RKO (cell line): ENCODE results near the gene UBE2F.
"Not testable (repeated sequence)": the region's sequence is repeated elsewhere in the genome, so short reads cannot be mapped to it uniquely, and the experiment has no call there.

Source experiments
- DNase-seq: peaks from one replicate; pipeline ENCODE4 v3.0.0-alpha.2; 2016; ENCODE audit warnings: low spot score

UBE2F gene

DNA sequence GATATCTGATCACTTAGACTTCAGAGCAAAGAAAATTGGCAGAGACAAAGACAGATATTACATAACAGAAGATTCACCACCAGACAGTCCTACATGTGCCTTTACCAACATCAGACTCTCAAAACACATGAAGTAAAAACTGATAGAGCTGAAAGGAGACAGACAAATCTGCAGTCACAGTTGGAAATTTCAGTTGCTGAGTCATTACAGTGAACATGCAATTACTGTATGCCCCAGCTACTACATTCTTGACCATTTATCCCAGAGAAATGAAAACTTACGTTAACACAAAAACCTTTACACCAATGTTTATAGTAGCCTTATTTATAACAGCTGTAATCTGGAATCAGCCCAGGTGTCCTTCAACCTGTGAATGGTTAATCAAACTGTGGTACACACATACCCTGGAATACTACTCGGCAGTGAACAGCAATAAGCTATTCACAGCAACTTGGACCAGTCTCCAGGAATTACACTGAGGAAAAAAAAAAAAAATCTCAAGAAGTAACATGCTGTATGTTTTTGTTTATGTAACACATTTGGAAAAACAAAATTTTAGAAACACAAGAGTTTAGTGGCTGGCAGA lies 86.5 kb downstream of the UBE2F start:
- peak; percentile 14 for DNase-seq

DNA sequence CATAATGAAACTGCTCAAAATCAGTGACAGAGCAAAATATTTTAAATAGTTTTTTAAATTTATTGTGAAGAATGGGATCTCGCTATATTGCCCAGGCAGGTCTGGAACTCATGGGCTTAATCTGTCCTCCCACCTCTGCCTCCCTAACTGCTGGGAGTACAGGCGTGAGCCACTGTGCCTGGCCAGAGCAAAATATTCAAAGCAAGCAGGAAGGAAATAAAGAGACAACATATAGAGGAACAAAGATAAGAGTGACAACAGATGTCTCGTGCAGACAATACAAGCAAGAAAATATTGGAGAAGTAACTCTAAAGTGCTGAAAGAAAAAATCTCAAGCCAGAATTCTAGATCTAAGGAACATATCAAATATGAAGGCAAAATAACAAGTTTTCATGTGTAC lies 89.0 kb downstream of the UBE2F start:
- DNase-seq, result no peak

DNA sequence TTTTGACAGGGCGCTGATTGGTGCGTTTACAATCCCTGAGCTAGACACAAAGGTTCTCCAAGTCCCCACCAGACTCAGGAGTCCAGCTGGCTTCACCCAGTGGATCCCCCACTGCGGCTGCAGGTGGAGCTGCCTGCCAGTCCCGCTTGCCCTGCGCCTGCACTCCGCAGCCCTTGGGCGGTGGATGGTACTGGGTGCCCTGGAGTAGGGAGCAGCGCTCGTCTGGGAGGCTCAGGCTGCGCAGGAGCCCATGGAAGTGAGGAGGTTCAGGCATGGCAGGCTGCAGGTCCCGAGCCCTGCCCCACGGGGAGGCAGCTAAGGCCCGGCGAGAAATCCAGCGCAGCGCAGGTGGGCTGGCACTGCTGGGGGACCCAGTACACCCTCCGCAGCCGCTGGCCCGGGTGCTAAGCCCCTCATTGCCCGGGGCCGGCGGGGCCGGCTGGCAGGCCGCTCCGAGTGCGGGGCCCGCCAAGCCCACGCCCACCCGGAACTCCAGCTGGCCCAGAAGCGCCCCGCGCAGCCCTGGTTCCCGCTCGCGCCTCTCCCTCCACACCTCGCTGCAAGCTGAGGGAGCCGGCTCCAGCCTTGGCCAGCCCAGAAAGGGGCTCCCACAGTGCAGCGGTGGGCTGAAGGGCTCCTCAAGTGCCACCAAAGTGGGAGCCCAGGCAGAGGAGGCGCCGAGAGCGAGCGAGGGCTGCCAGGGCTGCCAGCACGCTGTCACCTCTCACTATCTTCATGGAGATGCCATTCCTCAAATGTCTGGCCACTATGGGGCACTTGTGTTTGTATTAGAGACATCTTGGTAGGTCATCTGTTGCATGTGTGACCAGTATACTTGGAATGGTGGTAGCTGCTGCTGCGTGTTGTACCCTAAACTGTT lies 91.1 kb downstream of the UBE2F start:
- not testable (repeated sequence) for DNase-seq

DNA sequence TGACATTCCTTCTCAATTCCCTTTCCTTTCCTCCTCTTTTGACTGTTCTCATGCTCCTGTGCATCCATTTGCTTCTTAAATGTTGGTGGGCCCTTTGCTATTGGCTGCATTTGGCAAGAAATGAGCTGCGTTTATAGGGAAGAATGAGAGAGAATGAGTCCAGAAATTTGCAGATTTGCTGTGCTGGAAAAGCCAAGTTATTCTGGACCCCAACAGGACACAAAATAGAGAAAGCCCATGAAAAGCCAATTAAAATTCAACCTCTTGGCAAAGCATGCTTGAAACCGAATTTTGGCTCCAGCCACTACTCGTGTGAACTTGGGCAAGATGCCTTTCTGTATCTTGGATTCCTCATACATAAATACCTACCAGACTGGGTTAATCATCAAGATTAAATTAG lies 92.7 kb downstream of the UBE2F start:
- DNase-seq, result no peak

DNA sequence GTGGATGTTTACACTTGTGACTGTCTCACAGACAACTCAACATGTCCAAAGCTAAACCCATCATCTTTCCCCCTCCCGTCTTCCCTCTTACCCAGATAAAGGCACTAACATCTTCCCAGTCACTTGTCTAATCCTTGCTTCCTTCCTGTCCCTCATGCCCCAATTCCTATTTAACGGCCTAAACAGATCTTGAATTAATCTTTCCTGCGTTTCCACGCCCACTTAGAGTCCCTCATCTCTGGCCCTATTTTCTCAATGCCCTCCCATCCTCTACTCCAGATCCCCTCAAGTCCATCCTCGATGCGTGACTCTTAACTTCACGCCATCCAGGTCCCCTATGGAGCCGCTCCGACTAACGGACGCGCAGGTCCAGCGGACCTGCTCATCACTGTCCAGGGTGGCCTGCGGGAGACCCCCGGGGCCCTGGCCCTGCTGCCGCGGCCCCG lies 93.3 kb downstream of the UBE2F start:
- DNase-seq, result peak; percentile 36

DNA sequence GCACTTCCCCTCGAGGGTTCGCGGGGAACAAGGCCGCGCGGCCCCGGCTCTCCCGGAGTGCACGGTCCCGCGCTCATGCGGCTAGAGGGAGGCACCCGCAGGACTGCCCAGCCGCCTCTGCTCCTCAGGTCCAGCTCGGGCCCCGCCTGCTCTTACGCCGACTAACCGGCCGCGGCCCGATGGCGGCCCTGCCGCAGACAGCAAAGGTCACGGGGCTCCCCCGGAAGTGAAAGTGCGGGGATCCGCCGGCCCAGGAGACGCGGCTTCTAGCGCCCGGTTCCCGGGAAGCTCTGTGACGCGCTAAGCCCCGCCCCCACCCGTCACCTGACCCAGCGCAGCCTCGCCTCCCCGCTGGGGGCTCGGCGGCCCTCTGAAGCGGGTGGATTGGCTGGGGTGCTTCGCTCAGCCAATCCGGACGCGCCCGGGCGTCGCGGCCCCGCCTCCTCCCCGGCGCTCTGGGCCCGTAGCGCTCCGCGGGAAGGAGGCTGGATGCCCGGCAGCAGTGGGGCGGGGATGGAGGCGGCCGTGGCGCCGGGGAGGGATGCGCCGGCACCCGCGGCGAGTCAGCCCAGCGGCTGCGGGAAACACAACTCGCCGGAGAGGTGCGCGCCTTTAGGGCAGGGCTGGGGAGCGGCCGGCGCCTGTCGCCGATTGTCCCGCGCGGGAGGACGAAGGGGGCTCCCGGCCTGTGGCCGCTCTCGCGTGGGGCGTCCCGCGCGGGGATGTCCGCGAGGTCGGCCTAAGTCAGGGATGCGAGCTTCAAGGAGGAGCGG lies 93.9 kb downstream of the UBE2F start, which contains the start of gene SCLY:
SCLY (plus strand) TSS at position 460 of the 773 bp plus-strand sequence; CDS start at position 514, 54 bp downstream.
- DNase-seq, result peak; percentile 95

DNA sequence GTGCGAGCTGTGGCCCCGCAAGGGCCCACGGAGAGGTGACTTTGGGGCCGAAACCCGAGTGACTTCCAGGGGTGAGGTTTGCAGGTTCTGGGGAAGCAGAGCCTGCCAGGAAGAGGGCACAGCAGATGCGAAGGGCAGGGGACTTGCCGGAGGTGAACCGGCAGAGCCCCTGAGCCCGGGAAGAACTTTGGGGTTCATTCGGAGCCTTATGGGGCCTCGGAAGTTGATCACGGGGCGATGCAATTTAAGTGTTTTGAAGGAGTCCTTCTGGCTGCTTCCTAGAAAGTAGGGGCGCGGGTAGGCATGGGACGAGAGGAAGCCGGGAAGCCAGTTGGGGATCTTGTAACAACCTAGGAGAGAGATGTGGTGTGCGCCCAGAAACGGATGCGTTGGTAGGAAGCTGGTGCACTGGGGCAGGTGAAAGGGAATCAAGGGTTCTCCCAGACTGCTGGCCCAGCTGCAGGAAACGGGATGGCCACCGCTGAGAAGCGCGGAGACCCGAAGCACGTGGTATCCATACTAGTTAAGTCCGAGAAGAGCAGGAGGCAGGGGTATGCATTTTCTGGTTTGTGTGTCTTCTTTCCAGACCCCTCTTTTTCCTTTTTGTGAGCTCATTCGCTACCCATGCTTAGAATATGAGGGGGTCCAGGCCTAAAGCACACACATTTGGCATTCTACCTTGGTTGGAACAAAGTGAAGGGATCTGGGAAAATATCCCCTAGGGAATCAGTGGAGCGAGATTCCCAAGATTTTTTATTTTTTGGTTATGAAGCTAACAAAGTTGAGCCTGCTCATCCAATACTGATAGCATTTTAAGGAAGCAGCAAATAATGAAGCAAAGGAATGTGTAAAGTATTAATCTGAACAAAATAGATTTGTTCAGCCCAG lies 94.7 kb downstream of the UBE2F start:
- DNase-seq, result peak; percentile 74

DNA sequence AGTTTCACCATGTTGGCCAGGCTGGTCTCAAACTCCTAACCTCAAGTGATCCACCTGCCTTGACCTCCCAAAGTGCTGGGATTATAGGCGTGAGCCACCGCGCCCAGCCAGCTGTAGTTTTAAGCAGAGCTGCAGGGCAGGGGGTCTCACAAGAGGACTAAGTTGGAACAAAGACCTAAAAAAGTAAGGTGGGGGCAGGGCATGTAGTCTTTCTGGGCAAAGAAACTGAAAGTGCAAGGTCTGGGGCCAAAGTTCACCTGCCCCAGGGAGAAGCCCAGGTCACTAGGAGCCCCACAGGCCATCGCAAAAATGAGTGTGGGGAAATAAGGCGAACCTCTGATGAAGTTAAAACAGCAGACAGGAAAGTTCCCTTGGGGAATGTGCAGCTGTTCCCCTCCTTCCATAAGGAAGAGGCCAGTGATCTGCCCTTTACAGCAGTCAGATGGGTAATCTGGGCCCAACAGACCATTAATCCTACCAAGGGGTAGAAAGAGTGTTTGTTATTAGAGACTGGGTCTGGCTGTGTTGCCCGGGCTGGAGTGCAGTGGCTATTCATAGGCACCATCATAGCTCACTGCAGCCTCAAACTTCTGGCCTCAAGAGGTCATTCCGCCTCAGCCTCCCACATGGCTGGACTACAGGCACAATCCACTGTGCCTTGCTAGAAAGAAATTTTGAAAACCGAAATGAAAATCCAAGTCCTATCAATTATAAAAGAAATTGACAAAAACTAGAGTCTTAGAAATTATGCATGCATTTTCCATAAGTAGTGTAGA lies 96.8 kb downstream of the UBE2F start:
- no peak for DNase-seq

DNA sequence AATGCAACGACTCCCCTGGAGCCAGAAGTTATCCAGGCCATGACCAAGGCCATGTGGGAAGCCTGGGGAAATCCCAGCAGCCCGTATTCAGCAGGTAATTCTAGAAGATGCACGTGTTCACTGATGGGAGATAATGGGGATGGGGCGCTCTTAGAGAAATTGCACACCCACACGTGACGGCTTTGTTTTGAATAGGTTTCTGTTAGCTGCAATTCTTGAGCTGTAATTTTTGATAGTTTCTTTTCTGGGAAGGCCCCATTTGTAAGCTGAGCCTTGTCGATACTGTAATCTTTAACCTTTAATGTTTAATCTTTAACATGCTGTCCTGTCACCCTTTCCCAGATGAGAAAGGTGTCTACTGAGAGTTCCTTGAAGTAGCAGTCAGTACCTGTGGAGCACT lies 97.6 kb downstream of the UBE2F start:
- DNase-seq, result no peak

DNA sequence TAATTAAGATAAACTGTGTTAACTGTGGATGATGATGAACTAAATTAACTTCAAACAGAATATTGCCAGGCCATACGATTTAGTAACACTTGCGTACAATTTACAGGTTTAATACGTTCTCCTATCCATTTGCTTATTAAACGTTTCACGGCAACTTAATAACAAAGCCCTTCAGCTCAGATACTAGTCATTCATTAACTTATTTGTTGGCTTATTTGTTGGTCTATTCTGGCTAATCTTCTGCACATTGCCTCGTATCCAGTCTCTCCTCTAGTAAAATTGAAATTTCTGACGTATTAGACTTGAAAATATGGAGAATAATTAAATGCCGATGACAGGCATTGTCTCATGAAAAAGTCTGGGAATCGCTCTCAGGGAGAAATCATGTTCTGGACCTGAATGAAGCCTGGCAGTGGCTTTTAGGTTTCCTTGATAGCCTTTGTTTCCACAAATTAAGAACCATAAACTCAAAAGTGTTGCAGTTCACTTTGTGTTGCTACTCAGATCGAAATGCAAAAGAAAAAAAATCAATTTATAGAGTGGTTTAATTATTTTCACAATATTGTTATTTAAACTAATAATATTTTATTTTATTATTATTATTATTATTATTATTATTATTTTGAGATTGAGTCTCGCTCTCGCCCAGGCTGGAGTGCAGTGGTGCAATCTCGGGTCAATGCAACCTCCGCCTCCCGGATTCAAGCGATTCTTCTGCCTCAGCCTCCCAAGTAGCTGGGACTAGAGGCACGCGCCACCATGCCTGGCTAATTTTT lies 98.4 kb downstream of the UBE2F start:
- DNase-seq, result no peak

DNA sequence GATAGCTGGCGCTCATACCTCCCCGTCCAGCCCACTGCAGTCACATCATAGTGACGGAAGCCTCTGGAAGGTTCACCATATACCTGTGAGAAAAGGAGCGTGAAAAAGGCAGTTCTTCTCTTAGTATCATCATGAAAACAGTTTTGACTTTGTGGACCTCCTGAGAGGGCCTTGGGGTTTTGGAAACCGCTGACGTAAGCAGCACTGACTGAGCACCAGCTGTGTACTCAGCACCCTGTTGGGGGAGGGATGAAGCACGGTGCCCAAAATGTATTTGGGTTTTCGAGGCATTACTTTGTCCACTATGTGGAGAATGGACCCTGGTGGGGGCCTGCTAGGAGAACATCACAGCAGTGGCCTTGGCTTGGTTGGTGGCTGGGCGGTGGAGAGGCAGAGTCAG lies 99.4 kb downstream of the UBE2F start:
- no peak for DNase-seq

DNA sequence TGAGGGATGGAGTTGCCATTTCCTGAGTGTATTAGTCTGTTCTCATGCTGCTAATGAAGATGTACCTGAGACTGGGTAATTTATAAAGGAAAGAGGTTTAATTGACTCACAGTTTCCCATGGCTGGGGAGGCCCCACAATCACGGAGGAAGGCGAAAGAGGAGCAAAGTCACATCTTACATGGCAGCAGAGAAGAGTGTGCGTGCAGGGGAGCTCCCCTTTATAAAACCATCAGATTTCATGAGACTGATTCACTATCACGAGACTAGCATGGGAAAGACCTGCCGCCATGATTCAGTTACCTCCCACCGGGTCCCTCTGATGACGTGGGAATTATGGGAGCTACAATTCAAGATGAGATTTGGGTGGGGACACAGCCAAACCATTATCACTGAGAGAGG lies 99.9 kb downstream of the UBE2F start:
- not testable (repeated sequence) for DNase-seq

DNA sequence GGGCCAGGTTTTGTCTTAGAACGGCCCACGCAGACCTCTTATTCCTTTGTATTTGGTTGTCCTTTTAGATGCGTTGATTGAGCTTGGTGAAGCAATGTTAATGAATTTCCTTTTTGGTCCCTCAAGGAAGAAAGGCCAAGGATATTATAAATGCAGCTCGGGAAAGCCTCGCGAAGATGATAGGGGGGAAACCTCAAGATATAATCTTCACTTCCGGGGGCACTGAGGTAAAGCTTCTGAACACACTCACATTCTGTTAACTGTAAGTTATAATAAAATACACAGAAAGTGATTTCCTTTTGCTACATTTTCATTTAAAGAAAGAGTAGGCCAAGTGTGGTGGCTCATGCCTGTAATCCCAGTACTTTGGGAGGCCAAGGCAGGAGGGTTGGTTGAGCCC lies 101.1 kb downstream of the UBE2F start:
- DNase-seq, result no peak

DNA sequence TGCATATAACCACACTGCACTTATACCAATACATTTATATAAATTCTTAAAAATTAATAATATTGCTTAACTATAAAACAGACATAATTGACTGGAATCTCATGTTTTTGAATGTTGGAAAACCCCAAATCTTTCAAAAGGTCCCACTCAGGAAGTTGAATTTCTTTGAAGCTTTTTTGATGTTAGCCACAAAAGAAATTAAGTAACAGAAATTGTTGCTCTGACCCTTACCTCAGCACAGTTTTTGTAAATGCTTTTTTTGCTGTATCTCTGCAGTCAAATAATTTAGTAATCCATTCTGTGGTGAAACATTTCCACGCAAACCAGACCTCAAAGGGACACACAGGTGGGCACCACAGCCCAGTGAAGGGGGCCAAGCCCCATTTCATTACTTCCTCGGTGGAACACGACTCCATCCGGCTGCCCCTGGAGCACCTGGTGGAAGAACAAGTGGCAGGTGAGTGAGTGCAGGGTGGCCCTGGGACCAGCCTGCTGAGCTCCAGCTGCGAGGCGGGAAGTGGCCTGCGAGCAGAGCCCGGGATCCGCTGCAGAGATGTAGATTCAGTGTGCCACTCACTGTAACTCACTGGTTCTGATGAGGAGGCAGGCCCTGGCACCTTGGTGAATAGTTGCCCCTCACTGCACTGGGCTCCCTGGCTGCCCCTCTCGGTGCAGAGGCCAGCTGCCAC lies 102.4 kb downstream of the UBE2F start:
- DNase-seq, result no peak

DNA sequence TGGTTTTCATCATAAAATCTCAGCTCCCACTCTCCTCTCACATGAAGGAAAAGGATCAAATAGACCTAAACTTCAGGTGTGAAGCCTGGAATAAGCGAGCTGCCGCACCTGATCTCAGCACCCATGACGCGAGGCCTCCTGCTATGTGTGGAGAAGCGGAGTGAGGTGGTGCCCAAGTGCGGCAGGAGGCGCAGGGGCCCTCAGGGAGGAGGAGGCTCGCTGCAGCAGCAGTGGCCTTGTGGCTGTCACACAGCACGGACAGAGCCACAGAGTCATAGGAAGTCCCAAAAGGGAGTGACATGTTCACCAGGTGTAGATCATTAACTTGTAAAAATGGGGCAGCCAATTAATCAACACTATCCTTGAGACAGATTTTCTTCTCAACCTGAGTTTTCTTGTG lies 103.1 kb downstream of the UBE2F start:
- DNase-seq, result no peak

DNA sequence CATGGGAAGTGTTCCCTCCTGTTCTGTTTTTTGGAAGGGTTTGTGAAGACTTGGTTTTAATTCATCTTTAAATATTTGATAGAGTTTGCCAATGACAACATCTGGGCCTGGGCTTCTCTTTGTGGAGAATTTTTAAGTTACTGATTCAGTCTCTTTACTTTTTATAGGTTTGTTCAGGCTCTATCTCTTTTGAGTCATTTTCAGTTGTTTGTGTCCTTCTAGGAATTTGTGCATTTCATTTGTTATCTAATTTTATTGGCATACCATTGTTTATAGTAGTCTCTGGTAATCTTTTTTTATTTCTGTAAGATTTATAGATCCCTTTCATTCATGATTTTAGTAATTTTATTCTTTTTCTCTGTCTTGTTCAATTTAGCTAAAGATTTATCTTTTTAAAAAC lies 108.6 kb downstream of the UBE2F start:
- DNase-seq, result no peak

DNA sequence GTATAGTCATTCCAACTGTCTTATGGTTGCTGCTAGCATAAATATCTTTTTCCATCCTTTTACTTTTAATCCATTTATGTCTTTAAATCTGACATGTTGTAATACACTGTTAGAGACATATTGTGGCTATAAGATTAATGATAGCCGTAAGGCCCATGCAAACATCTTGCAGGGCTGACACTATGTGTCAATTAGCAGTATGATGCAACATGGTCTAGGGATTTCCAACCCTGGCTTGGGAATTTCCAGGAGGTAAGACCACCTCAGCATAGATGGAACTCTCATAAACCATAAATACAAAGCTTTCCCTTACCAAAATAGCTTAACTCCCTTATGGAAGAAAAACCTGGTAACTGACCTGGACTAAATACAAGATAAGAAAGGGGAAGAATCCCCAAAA lies 110.5 kb downstream of the UBE2F start:
- DNase-seq, result no peak

DNA sequence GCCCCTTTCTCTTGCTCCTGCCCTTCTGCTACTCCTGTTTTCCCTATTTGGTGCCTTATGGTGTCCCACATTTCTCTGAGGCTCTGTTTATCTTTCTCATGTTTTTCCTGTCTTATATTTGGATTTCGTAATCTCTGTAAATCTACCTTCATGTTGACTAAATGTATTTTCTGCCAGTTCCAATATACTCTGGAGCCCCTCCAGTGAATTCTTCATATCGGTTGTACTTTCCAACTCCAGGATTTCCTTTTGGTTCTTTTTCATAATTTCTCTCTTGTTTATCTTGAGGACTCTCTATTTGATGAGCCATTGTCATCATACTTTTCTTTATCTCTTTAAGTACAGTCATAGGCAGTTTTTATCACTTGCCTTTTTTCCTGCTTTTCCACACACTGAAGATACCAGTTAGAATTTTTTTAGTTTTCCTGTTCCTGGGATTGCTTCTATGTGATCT lies 113.1 kb downstream of the UBE2F start:
- DNase-seq, result no peak

DNA sequence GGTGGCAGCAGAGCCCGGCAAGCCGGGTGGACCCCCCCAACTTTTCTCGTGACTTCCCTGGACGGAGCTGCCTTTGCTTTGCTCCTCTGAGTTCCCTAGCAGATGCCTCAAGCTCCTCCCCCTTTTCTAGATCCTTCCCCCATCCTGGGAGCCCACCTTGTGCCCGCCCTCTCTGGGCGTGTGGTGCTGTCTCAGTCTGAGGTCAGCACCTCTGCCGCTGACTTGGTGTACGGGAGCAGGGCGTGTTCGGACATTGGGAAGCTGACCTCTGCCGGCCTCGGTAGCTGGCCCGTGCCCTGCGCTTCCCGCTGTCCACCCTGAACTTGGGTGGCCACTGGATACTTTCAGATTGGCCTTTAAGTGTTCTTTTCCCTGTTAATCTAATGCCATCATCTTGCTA lies 113.7 kb downstream of the UBE2F start:
- no peak for DNase-seq
